Astrocyte of the cerebellum (primary cell): ENCODE results near the gene RANBP6.
A peak's percentile ranks its signal among the peaks of the same experiment; 100 is the strongest.

ENCODE experiments used
- DNase-seq: peaks from one replicate; pipeline ENCODE4 v3.0.0-alpha.2; 2011; ENCODE audit warnings: low read depth
- H3K4me3 ChIP-seq: 2 replicates; pipeline ENCODE4 v1.5.1; 2011; ENCODE audit warnings: mild to moderate bottlenecking, low read depth, low read length, moderate library complexity
- CTCF ChIP-seq: IDR thresholded peaks from 2 replicates; pipeline ENCODE4 v1.5.1; 2012; ENCODE audit warnings: low read length, low read depth, moderate library complexity, mild to moderate bottlenecking; ENCODE audit errors: missing control alignments
- in situ Hi-C: cut with HindIII; loops from 2 replicates; pipeline ENCODE4 v1.10.0; 2017; ENCODE audit warnings: low sequenced_read_pairs

Gene RANBP6

DNA sequence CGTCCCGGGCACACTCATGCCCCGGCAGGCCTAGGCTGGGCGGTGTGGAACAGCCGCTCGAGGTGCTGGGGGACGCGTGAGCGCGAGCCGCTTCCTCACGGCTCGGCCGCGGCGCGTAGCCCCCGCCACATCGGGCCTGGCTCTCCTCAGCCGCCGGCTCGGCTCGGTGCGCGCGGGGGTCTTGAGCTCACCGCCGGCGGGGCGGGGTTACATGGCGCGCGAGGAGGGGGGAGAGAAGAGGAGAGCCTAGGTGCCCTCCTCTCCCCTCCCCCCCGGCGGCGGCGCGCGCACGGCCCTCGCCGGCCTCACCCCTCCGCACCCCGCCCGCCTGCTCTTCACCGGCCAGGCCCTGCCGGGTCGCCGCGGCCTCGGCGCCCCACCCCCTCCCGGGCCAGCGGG is 7.7 kb downstream of the RANBP6 start:
- H3K4me3 ChIP-seq, result peak overlapping the region; percentile 81
- in situ Hi-C loops, result no loop called here
- DNase-seq, result no peak
- no peak for TF ChIP-seq CTCF

DNA sequence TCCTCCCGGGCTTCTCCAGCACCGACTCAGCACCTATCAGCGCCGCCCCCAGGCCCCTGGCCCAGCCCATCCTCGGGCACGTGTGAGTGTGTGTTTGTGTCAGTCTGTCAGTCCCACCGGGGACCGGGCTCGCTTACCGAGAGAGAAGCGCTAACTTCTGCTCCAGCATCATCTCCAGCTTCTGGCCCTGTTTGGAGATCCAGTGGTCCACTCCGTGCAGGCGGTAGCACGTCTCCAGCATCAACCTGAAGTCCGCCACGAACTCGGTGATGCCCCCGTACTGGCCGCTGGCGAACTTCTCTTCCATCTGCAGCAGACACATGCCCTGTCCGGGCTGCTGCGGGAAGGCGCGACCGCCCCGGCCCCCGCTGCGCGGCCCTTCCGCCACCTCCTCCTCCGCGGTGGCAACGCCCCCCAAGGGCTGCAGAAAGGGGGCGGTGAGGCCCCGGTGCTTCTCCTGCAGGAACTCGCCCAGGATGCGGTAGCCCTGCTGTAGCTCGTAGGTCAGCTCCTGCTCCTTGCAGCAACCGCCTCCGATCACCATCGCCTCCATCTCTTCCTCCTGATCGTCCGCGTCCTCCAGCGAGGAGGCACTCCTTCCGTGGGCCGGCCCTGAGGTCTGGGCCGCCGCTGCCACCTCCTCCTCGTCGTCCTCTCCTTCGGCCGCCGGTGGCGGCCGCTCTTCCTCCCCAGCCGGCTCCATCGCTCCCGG is 8.2 kb downstream of the RANBP6 start:
- DNase-seq, result peak; percentile 39
- TF ChIP-seq CTCF, result no peak
- in situ Hi-C loops, result no loop called here
- H3K4me3 ChIP-seq, result peak overlapping the region; percentile 81

DNA sequence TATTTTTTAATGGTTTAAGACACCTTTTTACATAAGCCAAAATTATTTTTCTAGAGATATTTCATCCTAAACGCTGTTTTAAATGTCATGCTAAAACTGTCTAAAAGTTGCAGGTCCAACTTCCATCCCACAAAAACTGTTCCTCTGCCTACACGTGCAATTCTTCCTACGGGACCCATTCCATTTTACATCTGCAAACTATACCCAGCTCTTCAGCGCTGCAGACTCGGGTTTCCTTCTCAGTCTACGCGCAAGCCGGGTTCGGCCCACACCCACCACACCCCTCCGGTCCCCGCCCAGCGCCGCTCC is 8.7 kb downstream of the RANBP6 start:
- in situ Hi-C loops, result no loop called here
- no peak for TF ChIP-seq CTCF
- peak overlapping the region; percentile 81 for H3K4me3 ChIP-seq
- no peak for DNase-seq

DNA sequence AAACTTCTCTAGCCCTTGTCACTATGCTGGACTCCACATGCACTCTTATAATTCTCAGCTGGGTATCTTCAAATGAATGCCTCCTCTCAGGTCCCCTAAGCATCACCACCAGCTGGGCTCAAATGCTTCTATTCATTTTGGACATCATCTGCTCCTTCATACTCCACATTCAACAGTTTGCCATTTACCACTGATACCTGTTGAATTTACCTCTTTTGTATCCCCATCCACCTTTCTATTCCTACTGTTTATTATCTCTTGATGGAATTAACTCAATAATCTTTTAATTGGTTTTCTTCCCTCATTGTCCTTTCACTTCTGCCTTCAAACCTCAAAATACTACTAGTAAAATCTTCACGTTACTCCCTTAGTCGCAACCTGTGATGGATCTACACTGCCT is 14.5 kb downstream of the RANBP6 start:
- H3K4me3 ChIP-seq, result no peak overlapping the region
- no peak for DNase-seq
- TF ChIP-seq CTCF, result no peak
- in situ Hi-C loops, result no loop called here

GRCh38 chr9:5999443-6000101 is 15.9 kb downstream of the RANBP6 start:
- DNase-seq, result no peak
- TF ChIP-seq CTCF, result no peak
- no peak overlapping the region for H3K4me3 ChIP-seq
- in situ Hi-C loops, result no loop called here

DNA sequence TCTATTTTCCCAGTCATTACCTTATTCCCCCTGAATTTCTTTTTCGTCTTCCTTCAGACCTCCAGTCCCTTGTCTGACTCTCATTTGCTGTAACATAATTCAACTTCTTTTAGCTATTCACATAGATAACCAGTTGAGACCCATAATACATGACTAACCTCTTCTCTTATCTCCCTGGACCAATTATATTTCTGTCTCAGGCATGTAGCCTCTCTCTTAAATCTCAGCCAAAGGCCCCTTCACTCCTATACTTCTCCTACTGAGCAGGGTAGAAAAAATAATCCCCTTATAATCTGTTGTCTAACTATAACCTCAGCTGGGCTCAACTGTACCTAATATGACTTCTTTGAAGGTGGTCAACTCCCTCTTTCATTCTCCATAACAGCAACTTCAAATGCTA is 20.9 kb downstream of the RANBP6 start:
- in situ Hi-C loops, result no loop called here
- DNase-seq, result no peak
- no peak overlapping the region for H3K4me3 ChIP-seq
- no peak for TF ChIP-seq CTCF

DNA sequence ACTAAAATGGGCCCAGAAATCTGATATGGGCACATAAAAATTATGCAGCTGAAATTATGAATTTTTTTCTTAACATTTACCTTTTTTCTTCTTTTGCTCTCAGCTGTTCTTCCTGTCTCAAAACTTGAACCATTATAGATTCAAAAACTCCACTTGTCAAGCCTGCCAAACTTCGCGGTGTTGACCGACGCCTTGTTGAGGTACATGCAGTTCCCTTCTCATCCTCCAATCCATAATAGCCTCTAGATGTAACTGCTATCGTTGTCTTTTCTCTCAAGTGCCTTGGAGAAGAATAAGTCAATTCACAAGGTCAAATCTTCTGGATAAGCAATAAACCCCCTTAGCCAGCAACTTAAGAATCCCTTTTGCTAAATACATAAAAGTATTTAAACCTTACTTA is 27.2 kb downstream of the RANBP6 start:
- no peak for TF ChIP-seq CTCF
- no peak overlapping the region for H3K4me3 ChIP-seq
- in situ Hi-C loops, result no loop called here
- DNase-seq, result no peak
